HepG2 (cell line): ENCODE results near the gene SND1.

Experiments used
- AGO1 ChIP-seq: fragments of 200-400 bp; formaldehyde crosslinking; IDR thresholded peaks from 2 replicates; pipeline ENCODE4 v1.6.1; 2017; ENCODE audit warnings: mild to moderate bottlenecking, low read depth, low read length, moderate library complexity; ENCODE audit not compliant: poor library complexity, severe bottlenecking
- CREM ChIP-seq, 2 experiments: sonication (generic) in 1 of 2; formaldehyde crosslinking in 1 of 2; IDR thresholded peaks; 2 replicates each; pipeline versions ENCODE4 v1.4.0 to v1.6.1; 2016 to 2020; ENCODE audit warnings: antibody characterized with exemption in 1 of 2, mild to moderate bottlenecking in 1 of 2, missing genetic modification reagents in 1 of 2
- CTCF ChIP-seq: sonication (generic); formaldehyde crosslinking; IDR thresholded peaks from 2 replicates; pipeline ENCODE4 v1.5.0; 2020; ENCODE audit warnings: mild to moderate bottlenecking, missing genetic modification reagents, moderate library complexity
- HDAC1 ChIP-seq: sonication (generic); formaldehyde crosslinking; IDR thresholded peaks from 2 replicates; pipeline ENCODE4 v1.5.1; 2020; ENCODE audit warnings: mild to moderate bottlenecking, missing genetic modification reagents
- HES4 ChIP-seq: sonication (generic); formaldehyde crosslinking; IDR thresholded peaks from 2 replicates; pipeline ENCODE4 v1.9.0; 2021; ENCODE audit warnings: mild to moderate bottlenecking, missing genetic modification reagents, borderline replicate concordance
- JUND ChIP-seq: sonication (generic); formaldehyde crosslinking; IDR thresholded peaks from 2 replicates; pipeline ENCODE4 v1.8.0; 2022; ENCODE audit warnings: mild to moderate bottlenecking, missing genetic modification reagents
- KLF16 ChIP-seq, 2 experiments: sonication (generic) in 1 of 2; formaldehyde crosslinking in 1 of 2; IDR thresholded peaks; 2 replicates each; pipeline versions ENCODE4 v1.6.1 to v1.8.0; 2016 to 2023; ENCODE audit warnings: missing genetic modification reagents in 2 of 2, missing compliant biosample characterization in 1 of 2
- POLR2A ChIP-seq, 2 experiments: IDR thresholded peaks; 2 replicates each; pipeline ENCODE4 v1.6.1; 2011; ENCODE audit warnings: low read depth in 2 of 2, low read length in 2 of 2, mild to moderate bottlenecking in 1 of 2, moderate library complexity in 1 of 2; ENCODE audit not compliant: insufficient read depth in 1 of 2
- SAFB2 ChIP-seq: sonication (generic); formaldehyde crosslinking; IDR thresholded peaks from 2 replicates; pipeline ENCODE4 v1.5.1; 2020; ENCODE audit warnings: missing genetic modification reagents, low read depth, mild to moderate bottlenecking, borderline replicate concordance
- SIN3A ChIP-seq: IDR thresholded peaks from 2 replicates; pipeline ENCODE4 v1.6.1; 2011; ENCODE audit warnings: low read depth, mild to moderate bottlenecking, control low read depth, low read length, borderline replicate concordance
- SPEN ChIP-seq: sonication (generic); formaldehyde crosslinking; IDR thresholded peaks from 2 replicates; pipeline ENCODE4 v1.5.1; 2020; ENCODE audit warnings: low read depth, mild to moderate bottlenecking, missing genetic modification reagents
- ZBTB7A ChIP-seq: sonication (generic); formaldehyde crosslinking; IDR thresholded peaks from 2 replicates; pipeline ENCODE4 v1.8.0; 2022; ENCODE audit warnings: mild to moderate bottlenecking, missing genetic modification reagents
- ZNF142 ChIP-seq: sonication (generic); formaldehyde crosslinking; IDR thresholded peaks from 2 replicates; pipeline ENCODE4 v1.4.0; 2020; ENCODE audit warnings: missing genetic modification reagents
- ZNF839 ChIP-seq: sonication (generic); formaldehyde crosslinking; IDR thresholded peaks from 2 replicates; pipeline ENCODE4 v1.4.0; 2020; ENCODE audit warnings: missing genetic modification reagents, mild to moderate bottlenecking, borderline replicate concordance

GRCh38 chr7:127937066-127937680 is 285.2 kb downstream of the SND1 start:
- TF ChIP-seq AGO1 = no peak
- TF ChIP-seq CTCF (CRISPR knock-in tag) = no peak
- no peak for TF ChIP-seq JUND (CRISPR knock-in tag)
- no peak for TF ChIP-seq SPEN (CRISPR knock-in tag)
- no peak for TF ChIP-seq SIN3A
- TF ChIP-seq ZNF839 (CRISPR knock-in tag) = no peak
- no peak for TF ChIP-seq POLR2A (IDR thresholded peaks at IDR 0.05; ENCODE audit: insufficient read depth in 1 of 2, low read depth in 2 of 2, low read length in 2 of 2)
- no peak for TF ChIP-seq SAFB2 (CRISPR knock-in tag)
- no peak for TF ChIP-seq HDAC1 (CRISPR knock-in tag)
- TF ChIP-seq CREM (IDR thresholded peaks at IDR 0.05) = no peak
- TF ChIP-seq CREM (CRISPR knock-in tag; IDR thresholded peaks at IDR 0.05) = no peak
- no peak for TF ChIP-seq ZBTB7A (CRISPR knock-in tag)
- no peak for TF ChIP-seq KLF16 (CRISPR knock-in tag; IDR thresholded peaks at IDR 0.05)
- no peak for TF ChIP-seq ZNF142 (CRISPR knock-in tag)
- no peak for TF ChIP-seq HES4
